Panc1 (cell line): Measurements from ENCODE around the gene ANO9.

Experiments
- CTCF ChIP-seq: fragments of 450-650 bp; IDR thresholded peaks from 2 replicates; pipeline ENCODE4 v1.5.1; 2017; ENCODE audit warnings: mild to moderate bottlenecking
- REST ChIP-seq, 2 experiments: IDR thresholded peaks; 2 replicates each; pipeline ENCODE4 v1.6.1; 2011 to 2012; ENCODE audit warnings: low read depth in 2 of 2, control low read depth in 1 of 2, low read length in 1 of 2, mild to moderate bottlenecking in 1 of 2, moderate library complexity in 1 of 2; ENCODE audit not compliant: insufficient read depth in 1 of 2
- SIN3A ChIP-seq: IDR thresholded peaks from 2 replicates; pipeline ENCODE4 v1.6.1; 2012; ENCODE audit warnings: low read depth, mild to moderate bottlenecking, low read length, moderate library complexity, borderline replicate concordance; ENCODE audit not compliant: insufficient read depth

GRCh38 chr11:479311-479710, 37.5 kb upstream of the ANO9 start:
- TF ChIP-seq REST (IDR thresholded peaks at IDR 0.05; ENCODE audit: insufficient read depth in 1 of 2, low read depth in 2 of 2, low read length in 1 of 2) (no peak), CTCF (no peak), SIN3A (no peak)
